ENCODE results near the gene UHRF1. TPM values are rescaled to one million over a fixed set of nuclear protein-coding genes. Genes with fewer than 3 reads are reported as not detected.

The UHRF1 gene
- total and polyA plus RNA-seq, 2 of the 13 experiments (the other 11 are each of a cell fraction or from before 2014, with no cell fraction given) = 6.8 to 78.4 TPM

GRCh38 chr19:4867534-4868285 lies 41.6 kb upstream of the UHRF1 start, which contains the start of gene PLIN3 (continued):
- TF ChIP-seq SP140L (CRISPR knock-in tag; IDR thresholded peaks at IDR 0.05; ENCODE audit: borderline replicate concordance) (no peak), ZNF761 (CRISPR knock-in tag; conservative IDR thresholded peaks at IDR 0.05) (no peak; the same call in 1 of the 2 replicates), ZNF616 (CRISPR knock-in tag; IDR thresholded peaks at IDR 0.05; ENCODE audit: low read depth) (no peak), AHR (CRISPR knock-in tag; IDR thresholded peaks at IDR 0.05) (no peak), ZNF83 (CRISPR knock-in tag; IDR thresholded peaks at IDR 0.05; ENCODE audit: borderline replicate concordance) (peak; percentile 43; the same call in 1 of the 2 replicates), FOXK2 (IDR thresholded peaks at IDR 0.05) (peak; percentile 67; the same call in 1 of the 2 replicates), ZFP82 (CRISPR knock-in tag; IDR thresholded peaks at IDR 0.05; ENCODE audit: borderline replicate concordance) (no peak), ZNF770 (CRISPR knock-in tag; IDR thresholded peaks at IDR 0.05) (peak; percentile 100), TCF12 (IDR thresholded peaks at IDR 0.05) (no peak), TCF12 (CRISPR knock-in tag; IDR thresholded peaks at IDR 0.05) (no peak), CTCF (CRISPR knock-in tag; IDR thresholded peaks at IDR 0.05) (no peak), CBX1 (IDR thresholded peaks at IDR 0.05; ENCODE audit: low read depth) (no peak), TRIM22 (IDR thresholded peaks at IDR 0.05) (no peak), CSRNP1 (CRISPR knock-in tag; IDR thresholded peaks at IDR 0.05) (no peak; the same call in 1 of the 2 replicates), IKZF5 (CRISPR knock-in tag; IDR thresholded peaks at IDR 0.05) (peak; percentile 57; the same call in 1 of the 2 replicates), PAF1 (CRISPR knock-in tag; IDR thresholded peaks at IDR 0.05) (no peak), ZNF143 (CRISPR knock-in tag; IDR thresholded peaks at IDR 0.05) (no peak), SMAD1 (CRISPR knock-in tag; IDR thresholded peaks at IDR 0.05; ENCODE audit: borderline replicate concordance, low read depth) (no peak), ZNF263 (CRISPR knock-in tag; IDR thresholded peaks at IDR 0.05) (peak; percentile 89), TFAP4 (IDR thresholded peaks at IDR 0.05; ENCODE audit: borderline replicate concordance, low read depth) (no peak; the same call in 1 of the 2 replicates), ZFP90 (CRISPR knock-in tag; IDR thresholded peaks at IDR 0.05; ENCODE audit: borderline replicate concordance) (no peak)
